ENCODE results near the gene DGCR2.

The DGCR2 gene

GRCh38 chr22:19146215-19146968 lies 24.2 kb upstream of the DGCR2 start:
- DNase-seq (ENCODE audit: low read depth) = no peak

GRCh38 chr22:19143967-19144400 lies 21.8 kb upstream of the DGCR2 start:
- DNase-seq (ENCODE audit: low read depth) = no peak

GRCh38 chr22:19143212-19143611 lies 21.0 kb upstream of the DGCR2 start:
- no peak for DNase-seq (ENCODE audit: low read depth)

DNA sequence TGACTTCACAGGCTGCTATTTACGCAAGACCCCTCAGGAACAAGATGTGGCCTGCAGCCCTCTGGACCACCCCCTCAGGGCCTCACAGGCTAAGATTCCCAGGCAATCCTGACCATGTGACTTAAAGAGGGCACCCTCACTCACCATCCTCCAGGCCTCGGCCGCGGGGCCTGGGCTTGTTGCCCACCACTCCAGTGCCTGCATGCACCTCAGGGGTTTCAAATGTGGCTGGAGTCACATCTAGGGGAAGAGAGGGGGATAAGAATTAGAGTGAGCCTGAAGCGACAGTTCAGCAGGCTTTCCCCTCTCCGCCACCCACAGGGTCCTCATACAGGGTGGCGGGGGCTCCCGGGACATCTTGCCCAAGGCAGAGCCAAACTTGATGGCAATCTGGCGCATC lies 20.2 kb upstream of the DGCR2 start:
- DNase-seq (ENCODE audit: low read depth) = no peak

DNA sequence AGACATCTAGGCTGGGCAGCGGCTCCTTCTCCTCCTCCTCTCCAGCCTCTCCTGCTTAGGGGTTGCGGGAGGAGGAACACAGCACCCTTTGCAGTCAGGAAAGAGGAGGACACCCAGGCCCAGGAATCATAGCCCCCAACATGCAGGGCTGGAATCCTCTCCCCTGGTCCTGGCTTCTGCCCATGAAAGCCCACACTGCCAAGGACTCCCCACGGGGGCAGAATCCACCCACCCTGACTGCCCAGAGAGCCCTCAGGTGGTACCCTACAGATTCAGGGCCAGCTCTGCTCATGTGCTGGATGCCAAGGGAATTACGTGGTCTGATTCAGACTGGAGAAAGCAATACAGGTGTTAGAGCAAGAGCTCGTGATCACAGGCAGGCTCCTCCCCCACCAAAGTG lies 17.8 kb upstream of the DGCR2 start:
- no peak for DNase-seq (ENCODE audit: low read depth)

DNA sequence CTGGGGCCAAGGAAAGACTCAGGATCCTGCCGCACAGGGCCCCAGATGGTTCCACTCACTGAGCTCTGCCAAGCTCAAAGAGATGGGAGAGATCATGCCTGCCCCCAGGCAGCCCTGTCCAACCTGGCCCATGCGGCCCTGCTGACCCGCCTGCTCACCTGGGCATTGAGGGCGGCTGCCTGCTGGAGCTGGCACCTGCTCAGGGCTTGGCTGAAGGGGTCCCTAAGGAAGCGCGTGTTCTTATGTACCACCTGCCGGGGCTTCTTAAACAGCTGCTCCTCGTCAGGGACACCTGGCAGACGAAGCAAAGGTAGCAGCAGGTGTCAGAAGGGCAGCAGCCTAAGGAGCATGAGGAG lies 16.8 kb upstream of the DGCR2 start:
- DNase-seq (ENCODE audit: low read depth) = no peak

DNA sequence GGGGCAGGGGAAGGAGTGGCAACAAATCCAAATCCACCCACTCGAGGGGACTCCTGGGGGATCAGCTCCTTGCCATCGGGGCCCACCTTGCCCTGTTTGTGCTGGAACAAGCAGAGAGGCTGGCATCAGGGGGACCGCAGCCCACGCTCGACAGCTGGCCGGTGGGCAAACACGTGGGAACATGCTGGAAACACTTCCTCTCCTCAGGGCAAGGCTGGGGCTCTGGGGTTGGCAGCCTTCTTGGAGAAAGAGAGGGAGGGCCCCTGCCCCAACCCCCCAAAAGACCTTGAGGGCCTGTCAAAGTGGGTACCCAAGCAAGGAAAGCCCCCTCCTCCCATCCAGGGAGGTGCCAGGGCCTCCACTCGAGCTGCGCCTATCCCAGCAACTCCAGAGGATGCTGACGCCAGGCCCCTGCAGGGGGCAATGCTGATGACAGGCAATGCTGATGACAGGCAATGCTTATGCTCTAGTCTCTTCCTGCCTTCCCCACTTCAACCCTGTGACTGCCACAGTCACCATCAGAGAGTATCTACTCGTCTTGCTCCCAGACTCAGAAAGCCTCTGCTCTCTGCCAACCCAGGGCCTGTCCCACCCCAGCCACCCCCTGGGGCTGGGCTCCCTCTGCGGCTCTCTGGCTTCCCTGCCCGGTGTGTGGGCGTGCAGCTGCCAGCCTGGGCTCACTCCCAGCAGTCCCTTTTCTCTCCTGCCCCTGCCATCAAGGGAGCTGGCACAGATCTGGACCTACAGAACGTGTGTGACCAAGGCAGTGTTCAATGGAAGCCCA lies 16.2 kb upstream of the DGCR2 start:
- DNase-seq (ENCODE audit: low read depth) = no peak

DNA sequence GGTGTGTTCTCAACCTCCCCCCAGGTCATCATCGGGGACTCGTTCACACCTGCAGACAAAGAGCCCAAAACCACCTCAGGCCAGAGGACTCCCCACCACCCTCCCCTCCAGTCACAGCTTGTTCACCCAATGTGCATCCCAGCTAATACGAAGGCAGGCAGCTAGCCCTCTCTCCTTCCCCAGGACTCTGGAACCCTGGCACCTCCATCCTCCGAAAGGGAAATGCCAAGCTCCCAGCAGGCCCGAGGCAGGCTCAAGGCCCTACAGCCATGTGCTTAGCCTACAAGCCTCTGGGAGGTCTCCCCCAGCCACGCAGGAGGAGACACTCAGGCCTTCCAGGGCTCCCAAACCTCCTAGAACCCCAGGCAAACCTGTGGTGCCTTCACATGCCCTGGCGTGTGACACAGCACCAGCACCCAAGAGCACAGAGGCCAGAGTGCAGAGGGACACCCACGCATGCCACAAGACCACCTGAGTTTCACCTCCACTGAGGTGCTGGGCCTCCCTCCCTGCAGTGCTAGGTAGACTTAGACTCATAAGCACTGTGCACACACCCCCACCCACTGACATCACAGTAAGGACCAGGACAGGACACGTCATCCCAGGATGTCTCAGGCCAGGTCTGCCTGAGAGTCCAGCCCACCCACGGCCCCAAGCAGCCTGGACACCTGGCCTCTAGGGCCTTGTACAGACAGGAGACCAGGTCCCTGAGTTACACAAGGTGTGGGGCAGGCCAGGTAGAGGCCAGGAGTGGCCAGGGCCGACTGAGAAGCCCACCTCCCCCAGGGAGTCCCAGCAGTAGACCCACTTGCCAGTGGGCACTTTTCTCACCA lies 15.4 kb upstream of the DGCR2 start:
- no peak for DNase-seq (ENCODE audit: low read depth)

GRCh38 chr22:19136915-19137314 lies 14.7 kb upstream of the DGCR2 start:
- no peak for DNase-seq (ENCODE audit: low read depth)

DNA sequence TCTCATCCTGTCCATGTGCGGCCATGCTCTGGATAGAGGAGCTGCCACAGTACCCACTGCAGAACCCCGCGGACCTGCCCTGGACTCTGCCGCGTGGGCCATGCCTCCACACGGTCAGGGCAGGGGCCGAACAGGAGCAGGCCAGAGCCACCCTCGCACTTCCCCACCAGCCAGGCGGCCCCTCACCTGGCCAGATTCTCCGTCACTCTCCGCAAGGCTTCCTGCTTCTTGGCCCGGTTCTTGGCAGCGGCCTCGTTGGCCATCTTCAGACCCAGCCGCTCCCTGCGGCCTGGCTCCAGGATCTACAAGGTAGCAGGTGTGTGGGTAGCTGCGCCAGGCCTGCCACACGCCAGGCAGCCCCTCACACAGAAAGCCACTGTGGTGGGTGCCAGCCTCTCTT lies 12.7 kb upstream of the DGCR2 start:
- no peak for DNase-seq (ENCODE audit: low read depth)

DNA sequence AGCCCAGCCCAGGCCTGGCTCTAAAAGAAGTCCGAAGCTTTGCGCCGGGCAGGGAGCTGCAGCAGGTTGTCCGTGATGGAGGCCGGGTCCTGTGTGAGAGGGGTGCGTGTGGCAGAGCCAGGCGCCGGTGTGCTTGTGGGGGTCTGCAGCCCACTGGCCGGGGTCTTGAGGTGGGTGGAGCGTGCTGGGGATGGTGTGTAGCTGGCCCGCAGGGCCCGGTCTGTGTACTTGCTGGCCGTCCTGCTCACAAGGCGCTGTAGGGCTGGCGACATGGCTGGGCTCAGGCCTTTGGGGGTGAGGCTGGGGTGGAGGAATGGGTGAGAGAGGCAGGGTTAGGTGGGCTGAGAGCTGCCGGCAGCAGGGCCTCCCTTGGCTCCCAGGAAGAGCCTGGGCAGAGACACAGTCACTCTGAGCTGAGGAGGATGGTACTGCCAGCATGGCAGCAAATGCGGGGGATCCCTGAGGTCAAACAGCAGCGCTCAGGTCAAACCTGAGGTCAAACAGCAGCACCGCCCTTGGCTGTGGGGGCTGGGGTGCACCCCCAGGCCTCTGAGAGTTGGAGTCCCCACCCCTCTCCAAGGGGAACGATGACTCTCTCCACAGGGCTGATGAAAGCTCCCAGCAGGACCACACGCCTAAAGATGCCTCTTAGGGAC lies 12.1 kb upstream of the DGCR2 start:
- no peak for DNase-seq (ENCODE audit: low read depth)

DNA sequence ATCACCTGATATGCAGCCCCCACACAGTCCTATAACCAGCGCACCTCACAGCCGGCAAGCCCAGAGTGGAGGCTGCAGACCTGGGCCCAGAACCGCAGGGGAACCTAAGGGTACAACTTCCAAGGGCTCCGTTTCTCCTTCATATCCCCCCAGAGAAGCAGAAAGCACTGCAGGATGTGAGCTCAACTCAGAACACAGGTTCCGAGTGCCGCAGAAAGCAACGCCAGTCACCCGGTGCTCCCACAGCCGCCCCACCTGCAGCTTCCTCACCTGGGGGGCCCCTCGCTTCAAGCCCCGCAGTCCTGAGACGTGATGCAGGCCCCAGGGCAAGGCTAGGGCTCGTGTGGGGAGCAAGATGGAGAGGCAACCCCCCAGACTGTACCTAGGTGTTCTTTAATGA lies 11.3 kb upstream of the DGCR2 start:
- DNase-seq (ENCODE audit: low read depth) = no peak

GRCh38 chr22:19132693-19133400 lies 10.6 kb upstream of the DGCR2 start:
- no peak for DNase-seq (ENCODE audit: low read depth)

DNA sequence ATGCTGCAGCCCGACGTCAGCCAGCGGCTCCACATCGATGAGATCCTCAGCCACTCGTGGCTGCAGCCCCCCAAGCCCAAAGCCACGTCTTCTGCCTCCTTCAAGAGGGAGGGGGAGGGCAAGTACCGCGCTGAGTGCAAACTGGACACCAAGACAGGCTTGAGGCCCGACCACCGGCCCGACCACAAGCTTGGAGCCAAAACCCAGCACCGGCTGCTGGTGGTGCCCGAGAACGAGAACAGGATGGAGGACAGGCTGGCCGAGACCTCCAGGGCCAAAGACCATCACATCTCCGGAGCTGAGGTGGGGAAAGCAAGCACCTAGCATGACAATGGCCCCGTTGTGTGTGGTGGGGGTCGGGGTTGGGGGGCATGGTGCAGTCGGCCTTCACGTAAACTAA lies 9.9 kb upstream of the DGCR2 start:
- DNase-seq (ENCODE audit: low read depth) = no peak

DNA sequence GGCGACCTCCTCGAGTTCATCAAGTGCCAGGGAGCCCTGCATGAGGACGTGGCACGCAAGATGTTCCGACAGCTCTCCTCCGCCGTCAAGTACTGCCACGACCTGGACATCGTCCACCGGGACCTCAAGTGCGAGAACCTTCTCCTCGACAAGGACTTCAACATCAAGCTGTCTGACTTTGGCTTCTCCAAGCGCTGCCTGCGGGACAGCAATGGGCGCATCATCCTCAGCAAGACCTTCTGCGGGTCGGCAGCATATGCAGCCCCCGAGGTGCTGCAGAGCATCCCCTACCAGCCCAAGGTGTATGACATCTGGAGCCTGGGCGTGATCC lies 9.4 kb upstream of the DGCR2 start:
- no peak for DNase-seq (ENCODE audit: low read depth)

GRCh38 chr22:19130959-19131684 lies 8.9 kb upstream of the DGCR2 start, which contains the start of gene TSSK2:
TSS of gene TSSK2 (plus strand) at chr22:19131308. CDS start at chr22:19131400, 92 bp downstream.
- DNase-seq (ENCODE audit: low read depth) = no peak

DNA sequence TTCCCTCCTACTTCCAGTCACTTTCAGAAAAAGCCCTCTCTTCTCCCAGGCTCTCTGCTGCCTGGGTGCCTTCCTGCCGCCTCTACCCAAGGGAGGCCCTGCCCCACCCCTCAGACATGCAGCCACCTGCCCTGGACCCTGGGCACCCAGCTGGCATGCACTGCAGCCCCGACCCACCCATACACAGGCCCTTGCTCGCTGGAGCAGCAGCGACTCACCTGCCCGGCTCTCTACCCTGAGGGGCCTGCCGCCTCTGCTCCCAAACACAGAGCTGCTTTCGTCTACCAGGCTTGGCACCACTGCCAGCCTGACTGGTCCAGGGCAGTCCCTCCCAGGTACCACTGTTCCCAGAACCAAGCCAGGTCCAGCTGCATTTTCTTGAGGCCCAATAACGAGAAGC lies 7.7 kb upstream of the DGCR2 start:
- no peak for DNase-seq (ENCODE audit: low read depth)

GRCh38 chr22:19128946-19129727 lies 6.9 kb upstream of the DGCR2 start:
- no peak for DNase-seq (ENCODE audit: low read depth)

DNA sequence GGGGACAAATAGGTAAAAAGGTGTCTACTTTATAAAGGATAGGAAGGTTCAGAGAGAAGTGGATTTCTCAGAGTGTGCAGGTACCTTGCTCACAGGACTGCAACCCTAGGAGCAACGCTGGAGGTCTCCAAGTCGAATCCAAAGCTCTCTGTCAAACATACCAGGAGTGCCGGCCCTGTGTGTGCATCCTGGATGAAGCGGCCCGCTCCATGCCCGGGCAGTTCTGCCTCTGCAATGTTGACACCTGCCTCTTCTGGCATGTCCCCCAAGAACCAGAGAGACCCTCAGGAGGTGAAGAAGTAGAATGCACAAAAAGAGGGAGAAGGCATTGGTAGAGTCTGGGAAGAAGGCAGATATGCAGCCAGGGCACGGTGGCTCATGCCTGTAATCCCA lies 5.8 kb upstream of the DGCR2 start:
- no peak for DNase-seq (ENCODE audit: low read depth)

DNA sequence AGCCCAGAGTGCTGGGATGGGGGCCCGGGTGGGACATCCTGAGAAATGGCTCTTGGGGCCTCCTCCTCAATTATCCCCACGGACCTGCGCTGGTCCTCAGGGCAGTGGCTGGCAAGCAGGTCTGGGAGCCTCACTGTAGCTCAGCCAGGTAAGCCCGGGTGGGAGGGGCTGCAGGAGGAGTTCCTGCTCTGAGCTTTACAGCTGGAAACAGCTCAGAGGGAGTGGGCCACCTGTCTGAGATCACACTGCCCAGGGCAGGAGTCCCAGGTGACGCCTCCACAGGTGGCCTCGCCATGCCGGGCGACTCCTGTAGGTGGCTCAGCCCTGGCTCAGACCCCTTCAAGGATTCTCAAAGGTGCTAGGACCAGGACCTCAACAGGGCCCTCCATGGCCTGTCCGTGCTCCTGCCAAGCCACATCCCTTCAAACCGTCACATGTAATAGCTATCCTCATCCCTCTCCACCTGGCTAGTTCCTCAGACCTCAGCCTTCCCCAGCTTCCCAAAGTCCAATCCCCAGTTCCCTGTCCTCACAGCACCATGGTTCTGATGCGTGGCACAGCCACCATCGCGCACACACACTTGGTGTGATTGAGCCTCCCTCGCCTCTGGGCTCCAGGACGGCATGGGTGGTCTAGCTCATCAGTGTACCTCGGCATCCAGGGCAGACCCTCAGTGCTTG lies 5.3 kb upstream of the DGCR2 start:
- DNase-seq (ENCODE audit: low read depth) = no peak
